SK-N-SH (cell line): ENCODE measurements around the gene NEK7. TPM values are rescaled to one million over a fixed set of nuclear protein-coding genes. Genes with fewer than 3 reads are reported as not detected.
"Not testable (repeated sequence)": the region's sequence is repeated elsewhere in the genome, so short reads cannot be mapped to it uniquely, and the experiment has no call there.

Source experiments
- CTCF ChIA-PET: fragments of 300-600, 350-600 bp; formaldehyde crosslinking; extraction: SDS; loops from one replicate; lab custom pipeline; 2021; lab: Yijun Ruan, JAX
- POLR2A ChIA-PET: fragments of 350-600 bp; sonication (Branson Sonifier 250); formaldehyde crosslinking; extraction: SDS; loops from one replicate; lab custom pipeline; 2020; ENCODE audit warnings: antibody characterized with exemption, inconsistent platforms; lab: Yijun Ruan, JAX
- DNase-seq: peaks from one replicate; pipeline ENCODE4 v3.0.0; 2012
- H2AFZ ChIP-seq: fragments of 200-600 bp; sonication (generic); 2 replicates; pipeline ENCODE4 v1.8.1; 2016; ENCODE audit warnings: antibody characterized with exemption, mild to moderate bottlenecking, low read depth
- H3F3A ChIP-seq: fragments of 200-600 bp; sonication (generic); replicated peaks from 2 replicates; pipeline ENCODE3; 2016; ENCODE audit warnings: antibody characterized with exemption, mild to moderate bottlenecking; ENCODE audit not compliant: insufficient read depth
- H3K27ac ChIP-seq, 2 experiments: fragments of 200-500 bp in 1 of 2; fragments of 200-600 bp in 1 of 2; sonication (Bioruptor generic) in 1 of 2; sonication (generic), shearing (Covaris generic) in 1 of 2; 2 replicates each; pipeline versions ENCODE4 v1.5.1 to v1.6.1; 2014 to 2016; ENCODE audit warnings: low read depth in 2 of 2, inconsistent platforms in 1 of 2, low read length in 1 of 2, mild to moderate bottlenecking in 1 of 2, mixed read lengths in 1 of 2
- H3K27me3 ChIP-seq: fragments of 200-600 bp; sonication (generic), shearing (Covaris generic); 2 replicates; pipeline ENCODE4 v1.6.1; 2016; ENCODE audit warnings: mixed run types; ENCODE audit not compliant: insufficient read depth
- H3K36me3 ChIP-seq, 2 experiments: fragments of 200-500 bp in 1 of 2; fragments of 200-600 bp in 1 of 2; sonication (Bioruptor generic) in 1 of 2; sonication (generic) in 1 of 2; replicated peaks in 1 of 2; 2 replicates each; pipeline versions ENCODE3 to v1.5.1; 2014 to 2016; ENCODE audit warnings: low read length in 1 of 2, mild to moderate bottlenecking in 1 of 2; ENCODE audit not compliant: insufficient read depth in 2 of 2, control insufficient read depth in 1 of 2
- H3K4me1 ChIP-seq, 2 experiments: fragments of 200-500 bp in 1 of 2; fragments of 200-600 bp in 1 of 2; sonication (Bioruptor generic) in 1 of 2; sonication (generic), shearing (Covaris generic) in 1 of 2; 2 replicates each; pipeline versions ENCODE4 v1.5.1 to v1.6.1; 2014 to 2016; ENCODE audit warnings: low read depth in 1 of 2, low read length in 1 of 2, mixed run types in 1 of 2; ENCODE audit not compliant: insufficient read depth in 2 of 2, control insufficient read depth in 1 of 2
- H3K4me2 ChIP-seq: fragments of 200-600 bp; sonication (generic), shearing (Covaris generic); 2 replicates; pipeline ENCODE4 v1.6.1; 2017; ENCODE audit warnings: mixed run types
- H3K4me3 ChIP-seq, 2 experiments: fragments of 200-500 bp in 1 of 2; fragments of 200-600 bp in 1 of 2; sonication (Bioruptor generic) in 1 of 2; sonication (generic), shearing (Covaris generic) in 1 of 2; 2 replicates each; pipeline versions ENCODE4 v1.5.1 to v1.8.1; 2014 to 2016; ENCODE audit warnings: low read depth in 2 of 2, inconsistent platforms in 1 of 2, low read length in 1 of 2, mild to moderate bottlenecking in 1 of 2, mixed read lengths in 1 of 2, moderate library complexity in 1 of 2
- H3K79me2 ChIP-seq: fragments of 200-600 bp; sonication (generic); 2 replicates; pipeline ENCODE4 v1.8.1; 2017; ENCODE audit warnings: mild to moderate bottlenecking; ENCODE audit not compliant: insufficient read depth
- H3K9ac ChIP-seq: fragments of 200-600 bp; sonication (generic); 2 replicates; pipeline ENCODE4 v1.6.1; 2017; ENCODE audit warnings: mixed run types
- H3K9me2 ChIP-seq: fragments of 200-600 bp; sonication (generic); 2 replicates; pipeline ENCODE4 v1.6.1; 2017; ENCODE audit warnings: mixed run types
- H3K9me3 ChIP-seq: fragments of 200-600 bp; sonication (generic); 2 replicates; pipeline ENCODE4 v1.6.1; 2017; ENCODE audit warnings: mixed run types, mild to moderate bottlenecking, moderate library complexity
- H4K20me1 ChIP-seq: fragments of 200-600 bp; sonication (generic); 2 replicates; pipeline ENCODE4 v1.6.1; 2017; ENCODE audit warnings: mild to moderate bottlenecking, mixed run types; ENCODE audit not compliant: insufficient read depth
- FOXJ3 ChIP-seq: sonication (generic); formaldehyde crosslinking; IDR thresholded peaks from 2 replicates; pipeline ENCODE4 v1.5.1; 2020; ENCODE audit warnings: mild to moderate bottlenecking, missing genetic modification reagents
- GABPA ChIP-seq: IDR thresholded peaks from 2 replicates; pipeline ENCODE4 v1.4.0; 2012; ENCODE audit warnings: low read depth, mild to moderate bottlenecking
- JUND ChIP-seq: IDR thresholded peaks from 2 replicates; pipeline ENCODE4 v1.4.0; 2012
- MEF2A ChIP-seq: IDR thresholded peaks from 2 replicates; pipeline ENCODE4 v1.4.0; 2012; ENCODE audit warnings: low read depth, borderline replicate concordance
- NFIC ChIP-seq: IDR thresholded peaks from 2 replicates; pipeline ENCODE4 v1.4.0; 2012; ENCODE audit warnings: borderline replicate concordance
- SIN3A ChIP-seq: IDR thresholded peaks from 2 replicates; pipeline ENCODE4 v1.6.1; 2012; ENCODE audit warnings: low read depth, mild to moderate bottlenecking, low read length, moderate library complexity, borderline replicate concordance
- TAF1 ChIP-seq: IDR thresholded peaks from 2 replicates; pipeline ENCODE4 v1.6.1; 2012; ENCODE audit warnings: low read depth, mild to moderate bottlenecking, low read length, moderate library complexity, borderline replicate concordance
- TCF12 ChIP-seq: IDR thresholded peaks from 2 replicates; pipeline ENCODE4 v1.4.0; 2012
- WGBS: methylation state at CpG from one replicate; pipeline ENCODE4 v1.1.6; 2017; ENCODE audit warnings: low lambda C conversion rate; 5-methylcytosine and 5-hydroxymethylcytosine counted together
- polyA plus RNA-seq, 3 experiments: library from polyadenylated mRNA; depleted of rRNA; stranded (reverse); fragments of >200 nt; gene quantifications; 2 replicates each; pipeline ENCODE4 v1.2.3, GENCODE V29; 2012
- TF ChIP-seq, protein P1 (sequence below): fragments of 150-350 bp; IDR thresholded peaks from 2 replicates; pipeline ENCODE4 v1.6.1; 2016; ENCODE audit warnings: mild to moderate bottlenecking, low read depth, low read length
- TF ChIP-seq, protein P2 (sequence below): IDR thresholded peaks from 2 replicates; pipeline ENCODE4; 2012

The NEK7 gene
- polyA plus RNA-seq, 1 of the 3 experiments (the other 2 are of a cell fraction): 85.8 TPM

DNA sequence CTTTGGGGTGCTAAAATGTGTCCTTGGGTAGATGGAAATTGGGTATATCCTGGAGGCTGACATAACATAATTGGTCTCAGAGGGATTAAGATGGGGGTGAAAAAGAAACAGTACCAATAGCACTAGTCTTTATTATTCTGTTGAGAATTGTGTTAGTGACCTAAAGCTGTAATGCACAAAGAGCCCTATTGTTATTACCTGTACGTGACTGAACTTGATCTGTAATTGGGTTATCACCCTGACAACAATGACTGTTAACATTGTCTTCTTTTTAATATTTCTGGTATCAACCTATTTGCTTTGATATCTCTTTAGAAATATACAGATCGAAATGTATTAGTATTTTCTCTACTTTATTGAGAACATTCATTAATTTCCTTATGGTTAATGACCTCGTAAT is 147.6 kb downstream of the NEK7 start:
- Histone ChIP-seq H4K20me1 (no peaks in the 10 kb centered on the region), H3K36me3 (peaks cover 74 to 88% of the 10 kb centered on the region in 2 experiments), H3K79me2 (peaks cover 69% of the 10 kb centered on the region), H3K27ac (no peak overlapping the region), H3F3A (peaks cover 50% of the 10 kb centered on the region), H3K4me1 (no peaks in the 10 kb centered on the region; a peak in 2 of 4 replicates), H3K9me2 (no peaks in the 10 kb centered on the region), H3K4me3 (no peak overlapping the region), H3K4me2 (no peak overlapping the region), H2AFZ (no peak overlapping the region), H3K9ac (no peak overlapping the region), H3K27me3 (no peaks in the 10 kb centered on the region), H3K9me3 (no peaks in the 10 kb centered on the region)
- TF ChIP-seq NFIC (no peak), MEF2A (no peak), GABPA (no peak), TAF1 (no peak)
- CTCF ChIA-PET: no interaction called here
- DNase-seq: no peak
- POLR2A ChIA-PET: no interaction called here
- 76% methylated on average over 3 of the region's 3 CpGs for WGBS

DNA sequence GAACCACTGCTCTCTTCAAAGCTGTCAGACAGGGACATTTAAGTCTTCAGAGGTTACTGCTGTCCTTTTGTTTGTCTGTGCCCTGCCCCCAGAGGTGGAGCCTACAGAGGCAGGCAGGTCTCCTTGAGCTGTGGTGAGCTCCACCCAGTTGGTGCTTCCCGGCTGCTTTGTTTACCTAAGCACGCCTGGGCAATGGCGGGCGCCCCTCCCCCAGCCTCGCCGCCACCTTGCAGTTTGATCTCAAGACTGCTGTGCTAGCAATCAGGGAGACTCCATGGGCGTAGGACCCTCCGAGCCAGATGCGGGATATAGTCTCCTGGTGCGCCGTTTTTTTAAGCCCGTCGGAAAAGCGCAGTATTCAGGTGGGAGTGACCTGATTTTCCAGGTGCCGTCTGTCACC is 158.0 kb downstream of the NEK7 start:
- H3K27me3 ChIP-seq, H3K9me3 ChIP-seq, H3K9ac ChIP-seq, H3K9me2 ChIP-seq, CTCF ChIA-PET, POLR2A ChIA-PET, H3K4me2 ChIP-seq, H3K4me3 ChIP-seq, H3K27ac ChIP-seq, H3K4me1 ChIP-seq, H4K20me1 ChIP-seq, DNase-seq, H2AFZ ChIP-seq: not testable (repeated sequence)
- Histone ChIP-seq H3K36me3 (peaks cover 28 to 38% of the 10 kb centered on the region in 2 experiments), H3K79me2 (peaks cover 58% of the 10 kb centered on the region), H3F3A (peaks cover 22% of the 10 kb centered on the region)
- 93% methylated on average over 10 of the region's 15 CpGs for WGBS

DNA sequence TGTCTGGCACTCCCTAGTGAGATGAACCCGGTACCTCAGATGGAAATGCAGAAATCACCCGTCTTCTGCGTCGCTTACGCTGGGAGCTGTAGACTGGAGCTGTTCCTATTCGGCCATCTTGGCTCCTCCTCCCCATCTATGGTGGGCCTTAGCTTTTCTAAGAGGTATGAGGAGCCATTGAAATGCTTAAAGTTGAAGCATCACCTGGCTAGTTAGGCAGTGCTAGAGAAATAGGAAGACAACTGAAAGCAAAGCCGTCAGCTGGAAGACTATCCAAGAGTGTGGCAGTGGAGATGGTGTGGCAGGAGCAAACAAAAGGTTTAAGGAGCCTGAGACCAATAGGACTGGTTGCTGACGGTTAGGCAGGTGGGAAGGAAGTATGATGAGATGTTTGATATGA is 158.5 kb downstream of the NEK7 start:
- POLR2A ChIA-PET, H3K27ac ChIP-seq, H3K4me2 ChIP-seq, H3K4me3 ChIP-seq, H3K9ac ChIP-seq, H3K27me3 ChIP-seq, DNase-seq, H3K9me3 ChIP-seq, H3K9me2 ChIP-seq, H2AFZ ChIP-seq, H4K20me1 ChIP-seq, CTCF ChIA-PET, H3K4me1 ChIP-seq: not testable (repeated sequence)
- peaks cover 33 to 43% of the 10 kb centered on the region in 2 experiments for H3K36me3 ChIP-seq
- WGBS: 100% methylated on average over 8 of the region's 8 CpGs
- H3F3A ChIP-seq: peaks cover 23% of the 10 kb centered on the region
- H3K79me2 ChIP-seq: peaks cover 53% of the 10 kb centered on the region

DNA sequence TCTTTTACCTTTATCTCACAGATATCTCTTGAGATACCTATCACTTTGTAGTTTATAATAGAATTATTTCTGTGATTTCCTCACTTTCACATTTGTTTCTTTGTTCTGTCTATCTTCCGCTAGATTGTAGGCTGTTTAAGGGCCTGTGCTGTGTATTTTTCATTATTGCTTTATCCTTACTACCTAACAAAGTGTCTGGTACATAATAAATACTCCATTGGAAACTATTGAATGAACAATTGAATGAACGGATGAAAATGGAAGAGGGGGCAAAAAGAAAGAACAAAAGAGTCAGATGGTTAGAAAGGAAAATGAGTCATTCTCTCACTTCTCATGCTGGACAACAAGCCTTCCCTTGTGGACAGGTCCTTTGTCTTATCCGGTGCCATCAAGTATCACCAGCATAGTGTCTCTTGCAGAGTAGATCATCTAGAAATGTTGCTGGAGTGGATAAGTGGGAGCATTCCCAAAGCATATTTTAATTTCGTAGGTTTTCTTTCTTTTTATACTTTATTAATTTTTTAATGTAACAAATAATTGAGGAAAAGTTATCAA is 159.8 kb downstream of the NEK7 start:
- 98% methylated on average over 4 of the region's 4 CpGs for WGBS
- Histone ChIP-seq H3K79me2 (peaks cover 42% of the 10 kb centered on the region), H3K9ac (no peak overlapping the region)

More for the DNA sequence above, 159.8 kb downstream of the NEK7 start:
- Histone ChIP-seq H3K4me1 (no peaks in the 10 kb centered on the region; a peak in 1 of 4 replicates), H2AFZ (no peak overlapping the region)
- no peak for DNase-seq
- TF ChIP-seq SIN3A: no peak
- TF ChIP-seq MEF2A: no peak
- TF ChIP-seq, protein P1, sequence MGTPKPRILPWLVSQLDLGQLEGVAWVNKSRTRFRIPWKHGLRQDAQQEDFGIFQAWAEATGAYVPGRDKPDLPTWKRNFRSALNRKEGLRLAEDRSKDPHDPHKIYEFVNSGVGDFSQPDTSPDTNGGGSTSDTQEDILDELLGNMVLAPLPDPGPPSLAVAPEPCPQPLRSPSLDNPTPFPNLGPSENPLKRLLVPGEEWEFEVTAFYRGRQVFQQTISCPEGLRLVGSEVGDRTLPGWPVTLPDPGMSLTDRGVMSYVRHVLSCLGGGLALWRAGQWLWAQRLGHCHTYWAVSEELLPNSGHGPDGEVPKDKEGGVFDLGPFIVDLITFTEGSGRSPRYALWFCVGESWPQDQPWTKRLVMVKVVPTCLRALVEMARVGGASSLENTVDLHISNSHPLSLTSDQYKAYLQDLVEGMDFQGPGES: no peak
- no peak for TF ChIP-seq JUND
- TF ChIP-seq, protein P2, sequence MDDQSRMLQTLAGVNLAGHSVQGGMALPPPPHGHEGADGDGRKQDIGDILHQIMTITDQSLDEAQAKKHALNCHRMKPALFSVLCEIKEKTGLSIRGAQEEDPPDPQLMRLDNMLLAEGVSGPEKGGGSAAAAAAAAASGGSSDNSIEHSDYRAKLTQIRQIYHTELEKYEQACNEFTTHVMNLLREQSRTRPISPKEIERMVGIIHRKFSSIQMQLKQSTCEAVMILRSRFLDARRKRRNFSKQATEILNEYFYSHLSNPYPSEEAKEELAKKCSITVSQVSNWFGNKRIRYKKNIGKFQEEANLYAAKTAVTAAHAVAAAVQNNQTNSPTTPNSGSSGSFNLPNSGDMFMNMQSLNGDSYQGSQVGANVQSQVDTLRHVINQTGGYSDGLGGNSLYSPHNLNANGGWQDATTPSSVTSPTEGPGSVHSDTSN: no peak
- TF ChIP-seq TCF12: no peak
- no peak for TF ChIP-seq FOXJ3 (CRISPR knock-in tag)
- TF ChIP-seq, all 33 proteins: peak for 0
- Histone ChIP-seq H4K20me1 (no peaks in the 10 kb centered on the region; the same call in 1 of the 2 replicates), H3K4me3 (no peak overlapping the region), H3K4me2 (no peak overlapping the region), H3K9me3 (no peaks in the 10 kb centered on the region), H3F3A (peaks cover 25% of the 10 kb centered on the region), H3K27ac (no peak overlapping the region), H3K36me3 (peaks cover 46 to 56% of the 10 kb centered on the region in 2 experiments), H3K27me3 (no peaks in the 10 kb centered on the region), H3K9me2 (no peaks in the 10 kb centered on the region)
- ChIA-PET POLR2A (no interaction called here), CTCF (no interaction called here)
